ENCODE results near the gene HPSE2. TPM values are rescaled to one million over a fixed set of nuclear protein-coding genes. Genes with fewer than 3 reads are reported as not detected.

HPSE2 gene
- total RNA-seq, 1 donor from 2014 or later, result not detected

GRCh38 chr10:98465866-98466265 lies 769.8 kb downstream of the HPSE2 start:
- Mint-ChIP-seq H3K9me3 (ENCODE audit: unreplicated experiment) (no peaks in the 10 kb centered on the region), H3K27ac (ENCODE audit: unreplicated experiment) (no peak overlapping the region), H3K4me3 (ENCODE audit: unreplicated experiment) (no peak overlapping the region), H3K36me3 (ENCODE audit: low read depth, unreplicated experiment) (no peaks in the 10 kb centered on the region), H3K27me3 (ENCODE audit: unreplicated experiment) (peaks cover 10% of the 10 kb centered on the region), H3K4me1 (ENCODE audit: unreplicated experiment) (peaks cover 16% of the 10 kb centered on the region)
- no peak for TF ChIP-seq CTCF (IDR thresholded peaks at IDR 0.05; ENCODE audit: unreplicated experiment)
- DNase-seq (ENCODE audit: low spot score), result no peak

- Mint-ChIP-seq H3K9me3 (ENCODE audit: unreplicated experiment) (no peaks in the 10 kb centered on the region), H3K27ac (ENCODE audit: unreplicated experiment) (no peak overlapping the region), H3K4me1 (ENCODE audit: unreplicated experiment) (peaks cover 7% of the 10 kb centered on the region), H3K27me3 (ENCODE audit: unreplicated experiment) (peaks cover 10% of the 10 kb centered on the region), H3K36me3 (ENCODE audit: low read depth, unreplicated experiment) (no peaks in the 10 kb centered on the region), H3K4me3 (ENCODE audit: unreplicated experiment) (no peak overlapping the region)
- no peak for DNase-seq (ENCODE audit: low spot score)
- TF ChIP-seq CTCF (IDR thresholded peaks at IDR 0.05; ENCODE audit: unreplicated experiment), result no peak
Observed at GRCh38 chr10:98463976-98464754, 771.5 kb downstream of the HPSE2 start.

GRCh38 chr10:98463016-98463415 lies 772.6 kb downstream of the HPSE2 start:
- Mint-ChIP-seq H3K4me3 (ENCODE audit: unreplicated experiment) (no peak overlapping the region), H3K27me3 (ENCODE audit: unreplicated experiment) (peaks cover 10% of the 10 kb centered on the region)
- no peak for TF ChIP-seq CTCF (IDR thresholded peaks at IDR 0.05; ENCODE audit: unreplicated experiment)

GRCh38 chr10:98461500-98461842 lies 774.2 kb downstream of the HPSE2 start:
- no peaks in the 10 kb centered on the region for H3K9me3 Mint-ChIP-seq (ENCODE audit: unreplicated experiment)
- no peak for TF ChIP-seq CTCF (IDR thresholded peaks at IDR 0.05; ENCODE audit: unreplicated experiment)
- H3K4me3 Mint-ChIP-seq (ENCODE audit: unreplicated experiment), result no peak overlapping the region
- DNase-seq (ENCODE audit: low spot score), result no peak
- H3K27ac Mint-ChIP-seq (ENCODE audit: unreplicated experiment), result no peak overlapping the region
- peaks cover 2% of the 10 kb centered on the region for H3K4me1 Mint-ChIP-seq (ENCODE audit: unreplicated experiment)
- H3K36me3 Mint-ChIP-seq (ENCODE audit: low read depth, unreplicated experiment), result no peaks in the 10 kb centered on the region
- H3K27me3 Mint-ChIP-seq (ENCODE audit: unreplicated experiment), result peaks cover 10% of the 10 kb centered on the region

More at GRCh38 chr10:98463016-98463415, 772.6 kb downstream of the HPSE2 start:
- peaks cover 4% of the 10 kb centered on the region for H3K4me1 Mint-ChIP-seq (ENCODE audit: unreplicated experiment)
- H3K36me3 Mint-ChIP-seq (ENCODE audit: low read depth, unreplicated experiment), result no peaks in the 10 kb centered on the region
- H3K9me3 Mint-ChIP-seq (ENCODE audit: unreplicated experiment), result no peaks in the 10 kb centered on the region
- DNase-seq (ENCODE audit: low spot score), result no peak
- no peak overlapping the region for H3K27ac Mint-ChIP-seq (ENCODE audit: unreplicated experiment)

- no peak for TF ChIP-seq CTCF (IDR thresholded peaks at IDR 0.05; ENCODE audit: unreplicated experiment)
- H3K4me1 Mint-ChIP-seq (ENCODE audit: unreplicated experiment), result peaks cover 2% of the 10 kb centered on the region
- no peak overlapping the region for H3K27ac Mint-ChIP-seq (ENCODE audit: unreplicated experiment)
- DNase-seq (ENCODE audit: low spot score), result no peak
- no peaks in the 10 kb centered on the region for H3K36me3 Mint-ChIP-seq (ENCODE audit: low read depth, unreplicated experiment)
- no peaks in the 10 kb centered on the region for H3K9me3 Mint-ChIP-seq (ENCODE audit: unreplicated experiment)
- no peak overlapping the region for H3K4me3 Mint-ChIP-seq (ENCODE audit: unreplicated experiment)
- peaks cover 6% of the 10 kb centered on the region for H3K27me3 Mint-ChIP-seq (ENCODE audit: unreplicated experiment)
Observed at GRCh38 chr10:98460837-98461499, 774.7 kb downstream of the HPSE2 start.

All from endothelial cell (in vitro differentiated cells).